ENCODE measurements around the gene EBF3.

- TF ChIP-seq EZH2 (IDR thresholded peaks at IDR 0.05; ENCODE audit: low read depth): no peak
- no peak for TF ChIP-seq CTCF (conservative IDR thresholded peaks at IDR 0.05)
Measured at GRCh38 chr10:129911451-129912165, 52.5 kb downstream of the EBF3 start.

Data from PC-9 (cell line).